GM12873 (cell line): ENCODE results near the gene TEPSIN.

Source experiments
- TF ChIP-seq, protein P1 (sequence below): IDR thresholded peaks from 2 replicates; pipeline ENCODE4 v1.5.1; 2012; ENCODE audit warnings: low read depth, mild to moderate bottlenecking, moderate library complexity, low read length, control low read depth; ENCODE audit not compliant: insufficient read depth; ENCODE audit errors: missing control alignments

Gene TEPSIN

DNA sequence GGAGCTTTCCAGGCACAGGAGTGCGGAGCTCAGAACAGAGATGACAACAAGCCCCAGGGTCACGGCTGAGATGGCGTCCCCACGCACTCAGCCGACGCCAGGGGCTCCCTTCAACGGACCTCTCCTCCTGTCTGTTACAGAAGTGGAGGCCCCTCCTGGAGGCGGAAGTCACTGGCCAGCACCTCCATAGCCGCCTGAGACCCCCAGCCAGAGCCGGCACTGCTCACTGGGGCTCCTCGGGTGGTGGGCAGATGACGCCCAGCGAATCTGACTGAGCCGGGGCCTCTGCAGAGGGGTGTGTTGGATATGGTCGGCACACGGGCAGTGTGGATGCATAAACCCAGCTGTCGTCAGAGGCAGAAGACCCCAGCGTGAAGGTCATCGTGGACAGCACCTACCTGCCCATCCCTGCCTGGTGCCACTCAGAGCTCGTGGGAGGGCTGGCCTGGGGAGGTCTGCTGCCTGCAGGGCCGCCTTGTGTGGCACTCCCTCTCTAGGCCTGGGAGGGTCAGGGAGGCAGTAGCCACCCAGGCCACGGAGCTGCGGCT, 20.3 kb upstream of the TEPSIN start:
- TF ChIP-seq, protein P1, sequence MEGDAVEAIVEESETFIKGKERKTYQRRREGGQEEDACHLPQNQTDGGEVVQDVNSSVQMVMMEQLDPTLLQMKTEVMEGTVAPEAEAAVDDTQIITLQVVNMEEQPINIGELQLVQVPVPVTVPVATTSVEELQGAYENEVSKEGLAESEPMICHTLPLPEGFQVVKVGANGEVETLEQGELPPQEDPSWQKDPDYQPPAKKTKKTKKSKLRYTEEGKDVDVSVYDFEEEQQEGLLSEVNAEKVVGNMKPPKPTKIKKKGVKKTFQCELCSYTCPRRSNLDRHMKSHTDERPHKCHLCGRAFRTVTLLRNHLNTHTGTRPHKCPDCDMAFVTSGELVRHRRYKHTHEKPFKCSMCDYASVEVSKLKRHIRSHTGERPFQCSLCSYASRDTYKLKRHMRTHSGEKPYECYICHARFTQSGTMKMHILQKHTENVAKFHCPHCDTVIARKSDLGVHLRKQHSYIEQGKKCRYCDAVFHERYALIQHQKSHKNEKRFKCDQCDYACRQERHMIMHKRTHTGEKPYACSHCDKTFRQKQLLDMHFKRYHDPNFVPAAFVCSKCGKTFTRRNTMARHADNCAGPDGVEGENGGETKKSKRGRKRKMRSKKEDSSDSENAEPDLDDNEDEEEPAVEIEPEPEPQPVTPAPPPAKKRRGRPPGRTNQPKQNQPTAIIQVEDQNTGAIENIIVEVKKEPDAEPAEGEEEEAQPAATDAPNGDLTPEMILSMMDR: no peak

DNA sequence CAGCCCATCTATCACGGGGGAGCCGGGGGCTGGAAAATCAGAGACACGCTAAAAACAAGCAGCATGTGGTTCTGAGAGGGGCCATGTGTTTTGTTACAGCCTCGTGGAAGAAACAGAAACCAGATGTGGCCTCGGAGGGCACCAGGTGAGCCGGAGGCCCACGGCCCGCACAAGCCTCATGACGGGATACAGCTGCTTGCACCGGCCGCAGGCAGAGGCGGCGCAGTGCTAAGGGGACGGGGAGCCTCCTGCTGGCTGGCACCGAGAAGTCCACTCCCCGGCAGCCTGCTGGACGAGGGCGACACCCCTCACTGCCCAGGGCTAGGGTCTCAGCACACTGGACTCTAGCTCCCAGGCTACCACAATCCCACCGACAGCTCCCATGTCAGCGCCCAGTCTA, 19.4 kb upstream of the TEPSIN start:
- TF ChIP-seq, protein P1: no peak

DNA sequence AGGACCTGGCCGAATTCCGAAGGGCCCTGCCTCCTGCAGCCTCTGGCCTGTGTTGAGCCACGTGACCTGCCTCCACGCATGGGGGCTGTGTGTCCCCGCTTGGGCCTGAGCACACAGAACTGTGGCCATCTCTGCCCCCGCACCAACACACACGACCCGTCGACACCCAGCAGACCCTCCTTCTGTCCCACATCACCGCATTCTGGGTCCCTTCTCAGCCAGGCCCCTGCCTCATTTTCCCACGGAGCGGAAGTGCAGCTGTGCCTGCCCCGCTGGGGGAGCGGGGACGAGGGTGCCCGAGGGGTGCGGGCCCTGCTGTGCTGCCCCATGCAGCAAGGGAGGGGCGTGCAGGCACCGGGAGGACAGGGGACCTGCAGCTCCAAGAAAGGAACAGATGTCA, 18.7 kb upstream of the TEPSIN start:
- TF ChIP-seq, protein P1: no peak

DNA sequence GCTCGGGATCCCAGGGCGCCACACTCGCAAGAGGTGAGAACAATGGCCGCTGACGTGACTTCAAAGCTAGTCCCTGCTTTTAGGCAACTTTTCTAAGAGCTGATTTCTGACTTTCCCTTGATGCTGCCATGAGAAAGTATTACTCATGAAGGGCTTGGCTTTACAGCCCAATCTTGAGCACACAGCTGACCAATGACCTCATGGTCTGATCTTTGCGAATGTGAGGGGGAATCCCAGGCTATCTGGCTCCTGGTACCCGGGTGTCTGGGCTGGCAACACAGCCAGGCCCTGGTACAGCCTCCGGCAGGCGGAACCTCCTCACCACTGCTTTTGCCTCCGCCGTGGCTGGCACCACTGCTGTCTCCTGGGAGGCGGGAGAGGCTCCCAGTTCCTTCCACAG, 17.8 kb upstream of the TEPSIN start:
- TF ChIP-seq, protein P1: no peak

DNA sequence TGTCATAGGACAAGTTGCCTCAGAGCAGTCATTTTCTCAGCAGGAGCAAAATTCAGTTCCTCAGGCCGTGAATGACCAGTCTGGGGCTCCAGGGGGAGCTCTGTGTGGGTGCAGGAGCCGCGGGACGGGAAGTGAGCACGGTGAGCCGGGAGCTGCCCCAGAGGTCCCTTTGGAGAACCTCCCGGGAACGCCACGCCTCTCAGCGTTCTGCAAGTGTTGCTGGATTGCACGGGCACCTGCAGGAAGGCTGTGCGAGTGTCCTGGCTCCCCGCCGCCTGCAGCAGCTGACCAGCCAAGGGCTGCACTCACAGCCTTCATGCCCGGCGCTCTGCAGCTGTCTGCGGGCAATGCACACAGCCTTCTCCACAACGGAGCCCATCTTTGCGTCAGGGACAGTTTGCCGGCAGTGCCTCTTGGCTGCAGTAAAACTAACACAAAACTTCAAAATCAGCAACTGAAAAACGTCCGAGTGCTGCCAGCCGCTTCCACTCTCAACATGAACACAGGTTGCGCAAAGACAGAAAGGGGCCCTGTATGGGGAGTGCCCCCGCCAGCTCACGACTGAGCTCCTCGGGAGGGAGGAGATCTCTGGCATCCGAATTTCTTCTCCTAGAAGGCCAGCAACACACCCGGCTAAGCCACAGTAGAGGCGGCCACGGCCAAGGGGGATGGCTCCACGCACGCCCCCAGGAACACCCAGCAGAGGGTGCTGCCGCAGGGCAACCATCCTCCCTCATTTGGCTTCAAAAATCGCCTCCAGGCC, 16.3 kb upstream of the TEPSIN start:
- TF ChIP-seq, protein P1: no peak

DNA sequence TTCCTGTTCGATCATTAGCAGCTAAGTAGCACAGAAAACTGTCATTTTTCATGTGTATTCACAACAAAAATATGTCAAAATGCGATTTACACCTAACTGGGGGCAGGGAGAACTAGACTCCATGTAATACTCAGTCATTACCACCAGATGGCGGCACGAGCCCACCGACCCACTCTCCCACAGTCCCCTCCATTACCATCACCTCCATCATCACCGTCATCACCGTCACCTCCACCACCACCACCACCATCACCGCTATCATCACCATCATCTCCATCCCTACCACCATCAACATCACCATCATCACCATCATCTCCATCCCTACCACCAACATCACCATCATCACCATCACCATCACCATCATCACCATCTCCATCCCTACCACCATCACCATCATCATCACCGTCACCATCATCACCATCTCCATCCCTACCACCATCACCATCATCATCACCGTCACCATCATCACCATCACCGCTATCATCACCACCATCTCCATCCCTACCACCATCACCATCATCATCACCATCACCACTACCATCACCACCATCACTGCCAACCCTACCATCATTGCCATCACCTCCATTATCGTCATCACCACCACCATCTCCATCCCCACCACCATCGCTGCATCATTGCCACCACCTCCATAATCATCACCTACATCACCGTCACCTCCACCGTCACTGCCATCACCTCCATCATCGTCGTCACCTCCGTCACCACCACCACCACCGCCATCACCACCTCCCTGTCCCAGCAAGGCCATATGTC, 14.7 kb upstream of the TEPSIN start:
- TF ChIP-seq, protein P1: peak; percentile 85

DNA sequence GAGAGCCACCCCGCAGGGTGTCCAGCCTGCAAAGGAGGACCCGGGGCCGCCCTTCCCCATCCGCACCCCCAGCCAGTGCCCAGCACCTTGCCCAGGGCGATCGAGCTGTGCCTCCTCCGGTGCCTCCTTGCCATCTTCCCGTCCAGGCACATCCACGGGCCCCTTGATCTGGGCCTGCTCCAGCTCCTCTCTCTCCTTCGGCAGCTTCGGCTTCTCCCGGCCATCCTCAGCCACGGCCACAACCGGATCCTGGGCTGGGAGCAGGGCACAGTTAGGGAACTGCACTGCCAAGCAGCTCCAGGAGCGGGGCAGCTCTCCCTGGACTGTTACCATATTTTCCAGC, 14.1 kb upstream of the TEPSIN start:
- TF ChIP-seq, protein P1: no peak
